HG02884 (cell line): ENCODE measurements around the gene LRPAP1.
"Not testable (repeated sequence)": the region's sequence is repeated elsewhere in the genome, so short reads cannot be mapped to it uniquely, and the experiment has no call there.

ENCODE experiments used
- ATAC-seq: cut with Tn5 transposase; IDR thresholded peaks from one replicate; pipeline ENCODE4 v1.9.1; 2021; ENCODE audit warnings: mild to moderate bottlenecking, moderate library complexity; ENCODE audit not compliant: unreplicated experiment

LRPAP1 gene

GRCh38 chr4:3519468-3520264 lies 12.6 kb downstream of the LRPAP1 start:
- no peak for ATAC-seq

GRCh38 chr4:3518941-3519340 lies 13.3 kb downstream of the LRPAP1 start:
- no peak for ATAC-seq

GRCh38 chr4:3518511-3518880 lies 13.7 kb downstream of the LRPAP1 start:
- no peak for ATAC-seq

- no peak for ATAC-seq
Observed at GRCh38 chr4:3517731-3518510, 14.3 kb downstream of the LRPAP1 start.

- no peak for ATAC-seq
Observed at GRCh38 chr4:3516836-3517730, 15.1 kb downstream of the LRPAP1 start.

GRCh38 chr4:3516061-3516835 lies 16.0 kb downstream of the LRPAP1 start:
- ATAC-seq = no peak

- no peak for ATAC-seq
Observed at GRCh38 chr4:3515646-3516045, 16.6 kb downstream of the LRPAP1 start.

GRCh38 chr4:3514806-3515501 lies 17.3 kb downstream of the LRPAP1 start:
- no peak for ATAC-seq

- ATAC-seq = no peak
Observed at GRCh38 chr4:3514221-3514780, 17.9 kb downstream of the LRPAP1 start.

- no peak for ATAC-seq
Observed at GRCh38 chr4:3513807-3514206, 18.4 kb downstream of the LRPAP1 start.

- no peak for ATAC-seq
Observed at GRCh38 chr4:3512719-3513118, 19.5 kb downstream of the LRPAP1 start.

- no peak for ATAC-seq
Observed at GRCh38 chr4:3512279-3512678, 19.9 kb downstream of the LRPAP1 start.

- not testable (repeated sequence) for ATAC-seq
Observed at GRCh38 chr4:3511601-3512000, 20.6 kb downstream of the LRPAP1 start.

GRCh38 chr4:3511187-3511586 lies 21.0 kb downstream of the LRPAP1 start:
- no peak for ATAC-seq

GRCh38 chr4:3510481-3510880 lies 21.7 kb downstream of the LRPAP1 start:
- ATAC-seq = no peak

- ATAC-seq = no peak
Observed at GRCh38 chr4:3508542-3508941, 23.7 kb downstream of the LRPAP1 start.

GRCh38 chr4:3505231-3505630 lies 27.0 kb downstream of the LRPAP1 start:
- no peak for ATAC-seq

- no peak for ATAC-seq
Observed at GRCh38 chr4:3502941-3503936, 29.0 kb downstream of the LRPAP1 start.
